ENCODE results near the gene FA2H. TPM values are rescaled to one million over a fixed set of nuclear protein-coding genes. Genes with fewer than 3 reads are reported as not detected.

FA2H gene
- total RNA-seq, 2 donors from 2014 or later: 2.1 to 2.4 TPM

- peaks cover 2% of the 10 kb centered on the region for H3K9me3 ChIP-seq (ENCODE audit: control insufficient read depth, low read length)
- no peak overlapping the region for H3K4me3 ChIP-seq (ENCODE audit: low read length)
- Mint-ChIP-seq H3K36me3 (ENCODE audit: low read depth) (no peaks in the 10 kb centered on the region), H3K9me3 (peaks cover 3% of the 10 kb centered on the region), H3K4me1 (no peaks in the 10 kb centered on the region), H3K27ac (no peak overlapping the region), H3K27me3 (ENCODE audit: insufficient read depth) (no peaks in the 10 kb centered on the region), H3K4me3 (no peak overlapping the region)
- TF ChIP-seq CTCF (conservative IDR thresholded peaks at IDR 0.05): no peak
- no peaks in the 10 kb centered on the region for H3K4me1 ChIP-seq (ENCODE audit: control insufficient read depth, insufficient read depth, low read length)
- no peak for DNase-seq
- 93 to 96% methylated on average over 9 to 11 of the region's 11 CpGs for WGBS, 2 experiments (ENCODE audit: insufficient coverage in 1 of 2, insufficient read length in 1 of 2)
- H3K27me3 ChIP-seq (ENCODE audit: control insufficient read depth, insufficient read depth, low read length, poor library complexity, severe bottlenecking): no peaks in the 10 kb centered on the region
- H3K9ac ChIP-seq (ENCODE audit: extremely low read depth, low read length, poor library complexity, severe bottlenecking): no peak overlapping the region
- H3K36me3 ChIP-seq (ENCODE audit: control insufficient read depth, insufficient read depth, low read length): no peaks in the 10 kb centered on the region
- no peak overlapping the region for H3K27ac ChIP-seq (ENCODE audit: low read depth, low read length)
Observed at GRCh38 chr16:74721716-74722115, 52.9 kb downstream of the FA2H start.

DNA sequence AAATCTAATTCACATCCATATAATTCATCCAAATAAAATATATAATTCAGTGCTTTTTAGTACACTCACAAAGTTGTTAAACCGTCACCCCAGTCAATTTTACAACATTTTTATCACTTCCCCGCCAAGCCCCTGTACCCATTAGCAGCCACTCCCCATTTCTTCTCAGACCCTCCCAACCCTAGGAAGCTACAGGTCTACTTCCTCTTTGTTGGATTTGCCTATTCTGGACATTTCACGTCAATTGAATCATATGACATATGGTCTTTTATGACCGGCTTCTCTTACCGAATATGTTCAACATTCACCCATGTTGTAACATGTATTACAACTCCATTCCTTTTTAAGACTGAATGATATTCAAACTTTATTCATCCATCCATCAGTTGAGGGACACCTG, 54.0 kb downstream of the FA2H start:
- Histone ChIP-seq H3K4me3 (ENCODE audit: low read length) (no peak overlapping the region), H3K9me3 (ENCODE audit: control insufficient read depth, low read length) (no peaks in the 10 kb centered on the region), H3K36me3 (ENCODE audit: control insufficient read depth, insufficient read depth, low read length) (no peaks in the 10 kb centered on the region), H3K27me3 (ENCODE audit: control insufficient read depth, insufficient read depth, low read length, poor library complexity, severe bottlenecking) (no peaks in the 10 kb centered on the region), H3K4me1 (ENCODE audit: control insufficient read depth, insufficient read depth, low read length) (no peaks in the 10 kb centered on the region), H3K27ac (ENCODE audit: low read depth, low read length) (no peak overlapping the region), H3K9ac (ENCODE audit: extremely low read depth, low read length, poor library complexity, severe bottlenecking) (no peak overlapping the region)
- DNase-seq: no peak
- Mint-ChIP-seq H3K27ac (no peak overlapping the region), H3K36me3 (ENCODE audit: low read depth) (no peaks in the 10 kb centered on the region), H3K4me1 (no peaks in the 10 kb centered on the region), H3K9me3 (no peaks in the 10 kb centered on the region), H3K4me3 (no peak overlapping the region), H3K27me3 (ENCODE audit: insufficient read depth) (no peaks in the 10 kb centered on the region)
- 94 to 98% methylated on average over 5 of the region's 5 CpGs for WGBS, 2 experiments (ENCODE audit: insufficient coverage in 1 of 2, insufficient read length in 1 of 2)
- TF ChIP-seq CTCF (conservative IDR thresholded peaks at IDR 0.05): no peak

GRCh38 chr16:74718741-74719610, 55.6 kb downstream of the FA2H start:
- Histone ChIP-seq H3K9me3 (ENCODE audit: control insufficient read depth, low read length) (no peaks in the 10 kb centered on the region), H3K4me1 (ENCODE audit: control insufficient read depth, insufficient read depth, low read length) (no peaks in the 10 kb centered on the region), H3K27me3 (ENCODE audit: control insufficient read depth, insufficient read depth, low read length, poor library complexity, severe bottlenecking) (no peaks in the 10 kb centered on the region), H3K36me3 (ENCODE audit: control insufficient read depth, insufficient read depth, low read length) (no peaks in the 10 kb centered on the region), H3K4me3 (ENCODE audit: low read length) (no peak overlapping the region), H3K27ac (ENCODE audit: low read depth, low read length) (no peak overlapping the region), H3K9ac (ENCODE audit: extremely low read depth, low read length, poor library complexity, severe bottlenecking) (no peak overlapping the region)
- no peak for DNase-seq
- no peaks in the 10 kb centered on the region for H3K27me3 Mint-ChIP-seq (ENCODE audit: insufficient read depth)
- H3K9me3 Mint-ChIP-seq: no peaks in the 10 kb centered on the region
- H3K36me3 Mint-ChIP-seq (ENCODE audit: low read depth): no peaks in the 10 kb centered on the region
- TF ChIP-seq CTCF (conservative IDR thresholded peaks at IDR 0.05): peak; percentile 21
- 95% methylated on average over 14 to 27 of the region's 27 CpGs for WGBS, 2 experiments (ENCODE audit: insufficient coverage in 1 of 2, insufficient read length in 1 of 2)
- no peak overlapping the region for H3K4me3 Mint-ChIP-seq
- no peak overlapping the region for H3K27ac Mint-ChIP-seq
- no peaks in the 10 kb centered on the region for H3K4me1 Mint-ChIP-seq

Data from endodermal cell (in vitro differentiated cells).